Smooth muscle cell (in vitro differentiated cells): Measurements from ENCODE around the gene TMEM39A. TPM values are rescaled to one million over a fixed set of nuclear protein-coding genes. Genes with fewer than 3 reads are reported as not detected.

Experiments used
- DNase-seq: peaks from one replicate; lab custom pipeline; 2025; ENCODE audit not compliant: unreplicated experiment; lab: John Stamatoyannopoulos, UW
- H2AFZ ChIP-seq: fragments of 200-600 bp; sonication (generic); 2 replicates; pipeline ENCODE4 v1.6.0; 2016; ENCODE audit warnings: antibody characterized with exemption, low read depth, mild to moderate bottlenecking
- H3F3A ChIP-seq: fragments of 200-600 bp; sonication (generic); 2 replicates; pipeline ENCODE4 v1.6.0; 2017; ENCODE audit warnings: antibody characterized with exemption, low read depth
- H3K27ac ChIP-seq: fragments of 200-600 bp; sonication (generic); 2 replicates; pipeline ENCODE4 v1.5.1; 2016; ENCODE audit warnings: low read depth, mild to moderate bottlenecking
- H3K27me3 ChIP-seq: fragments of 200-600 bp; sonication (generic); 2 replicates; pipeline ENCODE4 v1.6.1; 2016; ENCODE audit warnings: low read depth, mild to moderate bottlenecking
- H3K36me3 ChIP-seq: fragments of 200-600 bp; sonication (generic); 2 replicates; pipeline ENCODE4 v1.5.1; 2016; ENCODE audit warnings: low read depth
- H3K4me1 ChIP-seq: fragments of 200-600 bp; sonication (generic); 2 replicates; pipeline ENCODE4 v1.5.1; 2016; ENCODE audit warnings: low read depth
- H3K4me2 ChIP-seq: fragments of 200-600 bp; sonication (generic); 2 replicates; pipeline ENCODE4 v1.6.0; 2016; ENCODE audit warnings: mild to moderate bottlenecking
- H3K4me3 ChIP-seq: fragments of 200-600 bp; sonication (generic); 2 replicates; pipeline ENCODE4 v1.5.1; 2016; ENCODE audit warnings: mild to moderate bottlenecking
- H3K79me2 ChIP-seq: fragments of 200-600 bp; sonication (generic); 2 replicates; pipeline ENCODE4 v1.6.0; 2016; ENCODE audit warnings: low read depth, mild to moderate bottlenecking
- H3K9ac ChIP-seq: fragments of 200-600 bp; sonication (generic); 2 replicates; pipeline ENCODE4 v1.6.0; 2016; ENCODE audit warnings: low read depth
- H3K9me3 ChIP-seq: fragments of 200-600 bp; sonication (generic); replicated peaks from 2 replicates; pipeline ENCODE4 v1.5.1; 2016; ENCODE audit warnings: low read depth
- H4K20me1 ChIP-seq: fragments of 200-600 bp; sonication (generic); 2 replicates; pipeline ENCODE4 v1.6.0; 2016; ENCODE audit warnings: low read depth
- CTCF ChIP-seq: fragments of 200-600 bp; sonication (generic); IDR thresholded peaks from 2 replicates; pipeline ENCODE4 v1.5.1; 2017; ENCODE audit warnings: borderline replicate concordance, mild to moderate bottlenecking, antibody characterized with exemption; ENCODE audit not compliant: insufficient read depth, poor library complexity, severe bottlenecking
- WGBS: methylation state at CpG from one replicate; pipeline ENCODE4 v1.1.7; 2016; ENCODE audit warnings: low lambda C conversion rate; 5-methylcytosine and 5-hydroxymethylcytosine counted together
- polyA plus RNA-seq: library from polyadenylated mRNA; unstranded; fragments of >200 nt; fragmentation: Nextera tagmentation; extraction: Ambion mirVana; gene quantifications from 2 replicates; pipeline ENCODE4 v1.2.1, GENCODE V29; 2016
- total RNA-seq: library from RNA; depleted of rRNA; stranded (reverse); fragments of >200 nt; gene quantifications from 2 replicates; pipeline ENCODE4 v1.2.3, GENCODE V29; 2014

Gene TMEM39A
- total and polyA plus RNA-seq, 2 experiments from 2014 or later = 64.6 to 79.2 TPM

GRCh38 chr3:119444590-119444989, 18.8 kb downstream of the TMEM39A start:
- H3K4me3 ChIP-seq = no peak overlapping the region
- H3K9ac ChIP-seq = no peak overlapping the region
- H3K4me1 ChIP-seq = no peaks in the 10 kb centered on the region
- H3K27me3 ChIP-seq = no peaks in the 10 kb centered on the region
- peaks cover 45% of the 10 kb centered on the region for H3K36me3 ChIP-seq
- peaks cover 7% of the 10 kb centered on the region for H3F3A ChIP-seq
- peaks cover 33% of the 10 kb centered on the region for H3K79me2 ChIP-seq
- DNase-seq = no peak
- H2AFZ ChIP-seq = no peak overlapping the region
- no peak overlapping the region for H3K4me2 ChIP-seq
- no peak for TF ChIP-seq CTCF
- no peak overlapping the region for H3K27ac ChIP-seq
- 100% methylated on average over 2 of the region's 2 CpGs for WGBS
- H4K20me1 ChIP-seq = peaks cover 81% of the 10 kb centered on the region
- no peaks in the 10 kb centered on the region for H3K9me3 ChIP-seq

- no peaks in the 10 kb centered on the region for H3K9me3 ChIP-seq
- H3F3A ChIP-seq = peaks cover 7% of the 10 kb centered on the region
- no peak overlapping the region for H3K4me2 ChIP-seq
- no peak overlapping the region for H3K9ac ChIP-seq
- no peak overlapping the region for H3K4me3 ChIP-seq
- no peaks in the 10 kb centered on the region for H3K27me3 ChIP-seq
- H3K36me3 ChIP-seq = peaks cover 34% of the 10 kb centered on the region
- no peak for DNase-seq
- H3K79me2 ChIP-seq = peaks cover 21% of the 10 kb centered on the region
- no peak overlapping the region for H2AFZ ChIP-seq
- H4K20me1 ChIP-seq = peaks cover 80% of the 10 kb centered on the region
- no peak overlapping the region for H3K27ac ChIP-seq
- no peaks in the 10 kb centered on the region for H3K4me1 ChIP-seq
- TF ChIP-seq CTCF = no peak
Measured at GRCh38 chr3:119443179-119443578, 20.2 kb downstream of the TMEM39A start.

- Histone ChIP-seq H3K4me2 (no peak overlapping the region), H3K9ac (no peak overlapping the region), H3K27me3 (no peaks in the 10 kb centered on the region), H3K36me3 (peaks cover 49% of the 10 kb centered on the region), H3K4me1 (no peaks in the 10 kb centered on the region), H4K20me1 (peaks cover 53% of the 10 kb centered on the region), H2AFZ (no peak overlapping the region), H3K9me3 (no peaks in the 10 kb centered on the region), H3K79me2 (peaks cover 20% of the 10 kb centered on the region), H3K27ac (no peak overlapping the region), H3F3A (peaks cover 5% of the 10 kb centered on the region), H3K4me3 (no peak overlapping the region)
- no peak for TF ChIP-seq CTCF
- WGBS = 95% methylated on average over 6 of the region's 6 CpGs
- DNase-seq = no peak
Measured at GRCh38 chr3:119437691-119438258, 25.6 kb downstream of the TMEM39A start.

- Histone ChIP-seq H3K27ac (no peak overlapping the region), H4K20me1 (peaks cover 53% of the 10 kb centered on the region), H3K4me3 (no peak overlapping the region), H3K27me3 (no peaks in the 10 kb centered on the region), H3K9me3 (no peaks in the 10 kb centered on the region), H3K4me2 (no peak overlapping the region), H3K79me2 (peaks cover 14% of the 10 kb centered on the region), H3K36me3 (peaks cover 55% of the 10 kb centered on the region), H3K4me1 (no peaks in the 10 kb centered on the region), H2AFZ (no peak overlapping the region), H3K9ac (no peak overlapping the region), H3F3A (peaks cover 5% of the 10 kb centered on the region)
- TF ChIP-seq CTCF = no peak
- 78% methylated on average over 1 of the region's 1 CpG for WGBS
- no peak for DNase-seq
Measured at GRCh38 chr3:119436977-119437376, 26.4 kb downstream of the TMEM39A start.
